GM12878 (cell line): ENCODE data around the gene TSPAN19. TPM values are rescaled to one million over a fixed set of nuclear protein-coding genes. Genes with fewer than 3 reads are reported as not detected.
A peak's percentile ranks its signal among the peaks of the same experiment; 100 is the strongest.

Source experiments
- ATAC-seq: fragments of 200-7000 bp; cut with Tn5 transposase; 3 replicates; pipeline ENCODE4 v1.9.1; 2020; ENCODE audit warnings: mild to moderate bottlenecking, moderate library complexity
- Bru-seq: library from RNA; stranded (reverse); fragments of 400-500 nt; gene quantifications from one replicate; lab custom pipeline; 2021; lab: Mats Ljungman, UMichigan
- BruChase-seq, 2 experiments: library from RNA; stranded (reverse); fragments of 400-500 nt; gene quantifications; one replicate each; lab custom pipeline; 2021; lab: Mats Ljungman, UMichigan
- BruUV-seq: library from RNA; stranded (reverse); fragments of 400-500 nt; replicated peaks from 2 replicates; lab custom pipeline; 2021; lab: Mats Ljungman, UMichigan
- CTCF ChIA-PET: fragments of 300-600 bp; sonication (Branson Sonifier 250); formaldehyde crosslinking; extraction: SDS; loops from one replicate; lab custom pipeline; 2021; ENCODE audit warnings: inconsistent platforms; lab: Yijun Ruan, JAX
- POLR2A ChIA-PET: fragments of 350-600 bp; formaldehyde crosslinking; extraction: SDS; loops from one replicate; lab custom pipeline; 2021; ENCODE audit warnings: inconsistent platforms; lab: Charles Lee
- RAD21 ChIA-PET: fragments of 300-600 bp; sonication (Branson Sonifier 250); formaldehyde crosslinking; loops from one replicate; lab custom pipeline; 2023; ENCODE audit warnings: antibody characterized with exemption; ENCODE audit not compliant: unreplicated experiment; lab: Charles Lee
- SMC1A ChIA-PET: fragments of 300-600 bp; sonication (Branson Sonifier 250); formaldehyde crosslinking; loops from one replicate; lab custom pipeline; 2023; ENCODE audit not compliant: unreplicated experiment, uncharacterized antibody; lab: Charles Lee
- DNase-seq: peaks from one replicate; pipeline ENCODE4 v3.0.0-alpha.2; 2011; ENCODE audit warnings: low read depth, low spot score
- FAIRE-seq: peaks from 3 replicates; lab custom pipeline; 2011; peaks lifted over from hg19 to GRCh38; lab: Jason Lieb, UNC
- H2AFZ ChIP-seq: 2 replicates; pipeline ENCODE4 v1.6.0; 2011; ENCODE audit warnings: low read depth, low read length, control low read depth; ENCODE audit not compliant: control insufficient read depth
- H3K27ac ChIP-seq: 2 replicates; pipeline ENCODE4 v1.5.1; 2011; ENCODE audit warnings: control low read depth; ENCODE audit not compliant: control insufficient read depth, insufficient read depth
- H3K27me3 ChIP-seq, 2 experiments: replicated peaks in 1 of 2; 2 replicates each; pipeline versions ENCODE4 v1.6.0 to v1.6.1; 2011; ENCODE audit warnings: low read length in 1 of 2; ENCODE audit not compliant: control insufficient read depth in 2 of 2, insufficient read depth in 2 of 2
- H3K36me3 ChIP-seq, 2 experiments: 2 replicates each; pipeline ENCODE4 v1.5.1; 2011; ENCODE audit warnings: low read length in 1 of 2; ENCODE audit not compliant: control insufficient read depth in 2 of 2, insufficient read depth in 2 of 2
- H3K4me1 ChIP-seq: 2 replicates; pipeline ENCODE4 v1.6.1; 2011; ENCODE audit warnings: mild to moderate bottlenecking, low read length, moderate library complexity, mixed read lengths; ENCODE audit not compliant: control insufficient read depth, insufficient read depth
- H3K4me2 ChIP-seq: 2 replicates; pipeline ENCODE4 v1.6.0; 2011; ENCODE audit warnings: control low read depth; ENCODE audit not compliant: control insufficient read depth, insufficient read depth
- H3K4me3 ChIP-seq: fragments of 200-600 bp; sonication (generic); 2 replicates; pipeline ENCODE4 v1.5.1; 2016
- H3K79me2 ChIP-seq: 2 replicates; pipeline ENCODE4 v1.6.0; 2011; ENCODE audit warnings: low read length; ENCODE audit not compliant: control insufficient read depth, insufficient read depth
- H3K9ac ChIP-seq: 2 replicates; pipeline ENCODE4 v1.8.0; 2011; ENCODE audit warnings: low read length, control low read depth, mixed read lengths; ENCODE audit not compliant: control insufficient read depth, insufficient read depth
- H3K9me3 ChIP-seq: replicated peaks from 3 replicates; pipeline ENCODE4 v1.5.1; 2011; ENCODE audit warnings: mild to moderate bottlenecking, low read length; ENCODE audit not compliant: control insufficient read depth, insufficient read depth
- H4K20me1 ChIP-seq: 2 replicates; pipeline ENCODE4 v1.6.0; 2011; ENCODE audit not compliant: control insufficient read depth, insufficient read depth
- BMI1 ChIP-seq: fragments of 450-650 bp; IDR thresholded peaks from 2 replicates; pipeline ENCODE4 v1.6.1; 2016; ENCODE audit warnings: mild to moderate bottlenecking, moderate library complexity, borderline replicate concordance
- BRCA1 ChIP-seq: IDR thresholded peaks from 2 replicates; pipeline ENCODE4 v1.6.1; 2011; ENCODE audit warnings: low read depth, low read length, improper control_type of control experiment
- CREM ChIP-seq: IDR thresholded peaks from 2 replicates; pipeline ENCODE4 v1.6.1; 2014; ENCODE audit warnings: antibody characterized with exemption, low read depth
- EED ChIP-seq: sonication (generic); IDR thresholded peaks from 2 replicates; pipeline ENCODE4 v1.6.1; 2016; ENCODE audit warnings: antibody characterized with exemption, low read depth
- GABPA ChIP-seq: IDR thresholded peaks from 2 replicates; pipeline ENCODE4 v1.6.1; 2014; ENCODE audit warnings: antibody characterized with exemption, low read depth, mild to moderate bottlenecking, inconsistent platforms
- HCFC1 ChIP-seq: fragments of 150-350 bp; IDR thresholded peaks from 2 replicates; pipeline ENCODE4 v1.6.1; 2014; ENCODE audit warnings: low read length
- KLF5 ChIP-seq: fragments of 450-650 bp; IDR thresholded peaks from 2 replicates; pipeline ENCODE4 v1.6.1; 2014; ENCODE audit warnings: mild to moderate bottlenecking; ENCODE audit not compliant: partially characterized antibody
- MXI1 ChIP-seq: fragments of 150-350 bp; IDR thresholded peaks from 2 replicates; pipeline ENCODE4 v1.6.1; 2011; ENCODE audit warnings: low read depth, mild to moderate bottlenecking, inconsistent platforms, low read length, improper control_type of control experiment
- PAX5 ChIP-seq: IDR thresholded peaks from 2 replicates; pipeline ENCODE4 v1.6.1; 2011; ENCODE audit warnings: low read depth, low read length, borderline replicate concordance
- TCF3 ChIP-seq: IDR thresholded peaks from 2 replicates; pipeline ENCODE4 v1.6.1; 2012; ENCODE audit warnings: low read depth, mild to moderate bottlenecking, low read length, borderline replicate concordance; ENCODE audit not compliant: insufficient read depth
- YY1 ChIP-seq: IDR thresholded peaks from 2 replicates; pipeline ENCODE4 v1.6.1; 2011; ENCODE audit warnings: low read depth, mild to moderate bottlenecking, low read length
- WGBS: methylation state at CpG from one replicate; pipeline ENCODE4 v1.1.6; 2016; ENCODE audit warnings: low lambda C conversion rate; ENCODE audit not compliant: insufficient replicate concordance, insufficient coverage; ENCODE audit errors: missing lambda C conversion rate; 5-methylcytosine and 5-hydroxymethylcytosine counted together
- in situ Hi-C: fragments of 300-500 bp; cut with MboI; formaldehyde crosslinking; loops from 9 replicates; pipeline ENCODE4 v1.14.3; 2018; ENCODE audit warnings: mixed read lengths
- intact Hi-C: fragments of 100-400 bp; cut with micrococcal nuclease; formaldehyde crosslinking; loops from one replicate; pipeline ENCODE4 v1.14.2; 2022; ENCODE audit not compliant: unreplicated experiment
- long read RNA-seq, 2 experiments: library from polyadenylated mRNA; unstranded; transcript quantifications; one replicate each; pipeline ENCODE4 v2.0.0, GENCODE V29; 2019 to 2020
- polyA minus RNA-seq, 3 experiments: library from RNA; depleted of rRNA, polyadenylated mRNA; stranded (reverse); fragments of >200 nt; gene quantifications; 2 replicates each; pipeline ENCODE4 v1.2.3, GENCODE V29; 2011
- polyA plus RNA-seq, 11 experiments: library from polyadenylated mRNA; depleted of rRNA in 4 of 11; unstranded in 6 of 11; stranded (reverse) in 5 of 11; fragments of >200 nt; fragmentation: Nextera tagmentation in 4 of 11; fragmentation: Illumina TruSeq in 1 of 11; extraction: Ambion mirVana in 4 of 11; extraction: Trizol in 1 of 11; gene quantifications; 1 replicate in 1 of 11; 2 replicates in 10 of 11; pipeline versions ENCODE4 v1.2.1 to v1.2.3, GENCODE V29; 2011 to 2016; ENCODE audit warnings: inconsistent platforms in 2 of 11, missing spikeins in 2 of 11, low read depth in 1 of 11
- total RNA-seq, 4 experiments: library from RNA; depleted of rRNA in 3 of 4; stranded (reverse); fragments of >200 nt in 3 of 4; fragmentation: Illumina TruSeq in 1 of 4; extraction: Trizol in 1 of 4; gene quantifications; 2 replicates each; pipeline versions ENCODE4 v1.2.1 to v1.2.3, GENCODE V29; 2013 to 2021
- TF ChIP-seq, protein P1 (sequence below): IDR thresholded peaks from 2 replicates; pipeline ENCODE4 v1.6.1; 2012; ENCODE audit warnings: low read length, inconsistent platforms
- TF ChIP-seq, protein P2 (sequence below): fragments of 450-650 bp; IDR thresholded peaks from 2 replicates; pipeline ENCODE4 v1.6.1; 2017; ENCODE audit warnings: borderline replicate concordance
- TF ChIP-seq, protein P3 (sequence below): fragments of 450-650 bp; conservative IDR thresholded peaks from 2 replicates; pipeline ENCODE4 v1.6.1; 2017; ENCODE audit warnings: mild to moderate bottlenecking, moderate library complexity
- TF ChIP-seq, protein P4 (sequence below): fragments of 450-650 bp; IDR thresholded peaks from 2 replicates; pipeline ENCODE4 v1.6.1; 2017; ENCODE audit warnings: low read depth, mild to moderate bottlenecking, moderate library complexity

TSPAN19 gene
- total RNA-seq (2013; cell fraction: nucleolus; rRNA removed), result 0.13 TPM in 1 of 2 replicates, not detected in the other
- total RNA-seq (2014; rRNA removed) (not detected in 2 replicates), total RNA-seq (2014; rRNA removed; fragmentation: Illumina TruSeq; extraction: Trizol) (not detected in 2 replicates), total RNA-seq (2021) (not detected in 2 replicates), polyA plus RNA-seq (2011; rRNA removed) (0.06 TPM in 1 of 2 replicates, not detected in the other), polyA plus RNA-seq (2014; fragmentation: Illumina TruSeq; extraction: Trizol) (not detected in 2 replicates), polyA plus RNA-seq (2014; fragmentation: Nextera tagmentation; extraction: Ambion mirVana) (not detected), polyA plus RNA-seq (2014; rRNA removed) (not detected in 2 replicates), polyA plus RNA-seq (2016; fragmentation: Nextera tagmentation; extraction: Ambion mirVana) (not detected), polyA minus RNA-seq (2011; rRNA and poly(A)+ RNA removed) (not detected in 2 replicates), Bru-seq, nascent RNA (percentile 4 among the genes with signal in this experiment), BruChase-seq, experiment 1, labeled RNA remaining after a 6-hour chase (not detected), BruChase-seq, experiment 2, labeled RNA remaining after a 2-hour chase (percentile 4 among the genes with signal in this experiment)
- polyA plus RNA-seq (2011; ENCODE audit: low read depth), result not detected
- polyA plus RNA-seq (2011; cell fraction: cytosol; rRNA removed), result not detected in 2 replicates
- polyA plus RNA-seq (2011; cell fraction: nucleus; rRNA removed), result 0.04 TPM in 2 replicates
- polyA plus RNA-seq (2012), result not detected in 2 replicates
- polyA minus RNA-seq (2011; cell fraction: cytosol; rRNA and poly(A)+ RNA removed), result not detected in 2 replicates
- not detected in 2 replicates for polyA minus RNA-seq (2011; cell fraction: nucleus; rRNA and poly(A)+ RNA removed)
- long read RNA-seq, experiment 1, result 0 reads
- long read RNA-seq, experiment 2, result 0 reads

DNA sequence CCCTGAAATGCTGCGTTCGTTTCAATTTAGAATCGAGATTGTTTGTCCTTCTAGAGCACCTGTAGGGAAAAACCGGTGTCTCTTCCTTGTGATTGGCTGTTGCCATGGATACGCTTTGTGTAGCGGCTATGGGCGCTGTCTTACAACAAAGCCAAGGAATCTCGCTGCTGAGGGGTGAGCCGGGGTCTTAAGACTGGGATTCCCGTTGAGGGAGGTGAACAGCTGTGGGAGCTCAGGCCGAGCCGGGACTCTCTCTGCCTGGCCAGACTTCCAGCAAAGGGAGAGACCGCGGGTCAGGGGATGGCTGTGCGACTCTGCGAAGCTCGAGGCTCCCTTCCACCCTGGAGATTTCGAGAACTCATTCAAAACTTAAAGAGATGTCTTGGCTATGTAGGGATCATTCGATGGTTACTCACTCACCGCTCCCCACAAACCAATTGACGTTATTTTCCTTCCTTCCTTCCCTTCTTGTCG, at the start of gene TSPAN19, which contains the start of gene LRRIQ1:
TSS of gene TSPAN19 (minus strand) at position 44 of the 474 bp plus-strand sequence. CDS start 6,331 bp downstream, outside the sequence.
TSS of gene LRRIQ1 (plus strand) at position 118 of the 474 bp plus-strand sequence. CDS start 1,826 bp downstream, outside the sequence.
- SMC1A ChIA-PET, result interaction anchor here (0.9 to 1.4 kb wide), 4 partner anchors 13 to 388 kb away, joined by 3 to 4 read pairs (median 3); no protein-coding TSS in a partner anchor
- no peak for TF ChIP-seq HCFC1
- TF ChIP-seq TCF3, result no peak
- TF ChIP-seq GABPA, result no peak
- TF ChIP-seq MXI1, result 0 out of 2 replicates have a peak, but pooled peaks have one; percentile 59
- TF ChIP-seq, protein P1, sequence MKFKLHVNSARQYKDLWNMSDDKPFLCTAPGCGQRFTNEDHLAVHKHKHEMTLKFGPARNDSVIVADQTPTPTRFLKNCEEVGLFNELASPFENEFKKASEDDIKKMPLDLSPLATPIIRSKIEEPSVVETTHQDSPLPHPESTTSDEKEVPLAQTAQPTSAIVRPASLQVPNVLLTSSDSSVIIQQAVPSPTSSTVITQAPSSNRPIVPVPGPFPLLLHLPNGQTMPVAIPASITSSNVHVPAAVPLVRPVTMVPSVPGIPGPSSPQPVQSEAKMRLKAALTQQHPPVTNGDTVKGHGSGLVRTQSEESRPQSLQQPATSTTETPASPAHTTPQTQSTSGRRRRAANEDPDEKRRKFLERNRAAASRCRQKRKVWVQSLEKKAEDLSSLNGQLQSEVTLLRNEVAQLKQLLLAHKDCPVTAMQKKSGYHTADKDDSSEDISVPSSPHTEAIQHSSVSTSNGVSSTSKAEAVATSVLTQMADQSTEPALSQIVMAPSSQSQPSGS, result no peak
- TF ChIP-seq, protein P2, sequence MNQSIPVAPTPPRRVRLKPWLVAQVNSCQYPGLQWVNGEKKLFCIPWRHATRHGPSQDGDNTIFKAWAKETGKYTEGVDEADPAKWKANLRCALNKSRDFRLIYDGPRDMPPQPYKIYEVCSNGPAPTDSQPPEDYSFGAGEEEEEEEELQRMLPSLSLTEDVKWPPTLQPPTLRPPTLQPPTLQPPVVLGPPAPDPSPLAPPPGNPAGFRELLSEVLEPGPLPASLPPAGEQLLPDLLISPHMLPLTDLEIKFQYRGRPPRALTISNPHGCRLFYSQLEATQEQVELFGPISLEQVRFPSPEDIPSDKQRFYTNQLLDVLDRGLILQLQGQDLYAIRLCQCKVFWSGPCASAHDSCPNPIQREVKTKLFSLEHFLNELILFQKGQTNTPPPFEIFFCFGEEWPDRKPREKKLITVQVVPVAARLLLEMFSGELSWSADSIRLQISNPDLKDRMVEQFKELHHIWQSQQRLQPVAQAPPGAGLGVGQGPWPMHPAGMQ, result no peak
- no peak for TF ChIP-seq CREM
- TF ChIP-seq, protein P3, sequence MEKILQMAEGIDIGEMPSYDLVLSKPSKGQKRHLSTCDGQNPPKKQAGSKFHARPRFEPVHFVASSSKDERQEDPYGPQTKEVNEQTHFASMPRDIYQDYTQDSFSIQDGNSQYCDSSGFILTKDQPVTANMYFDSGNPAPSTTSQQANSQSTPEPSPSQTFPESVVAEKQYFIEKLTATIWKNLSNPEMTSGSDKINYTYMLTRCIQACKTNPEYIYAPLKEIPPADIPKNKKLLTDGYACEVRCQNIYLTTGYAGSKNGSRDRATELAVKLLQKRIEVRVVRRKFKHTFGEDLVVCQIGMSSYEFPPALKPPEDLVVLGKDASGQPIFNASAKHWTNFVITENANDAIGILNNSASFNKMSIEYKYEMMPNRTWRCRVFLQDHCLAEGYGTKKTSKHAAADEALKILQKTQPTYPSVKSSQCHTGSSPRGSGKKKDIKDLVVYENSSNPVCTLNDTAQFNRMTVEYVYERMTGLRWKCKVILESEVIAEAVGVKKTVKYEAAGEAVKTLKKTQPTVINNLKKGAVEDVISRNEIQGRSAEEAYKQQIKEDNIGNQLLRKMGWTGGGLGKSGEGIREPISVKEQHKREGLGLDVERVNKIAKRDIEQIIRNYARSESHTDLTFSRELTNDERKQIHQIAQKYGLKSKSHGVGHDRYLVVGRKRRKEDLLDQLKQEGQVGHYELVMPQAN, result peak; percentile 70; the same call in 1 of the 2 replicates
- TF ChIP-seq YY1, result peak; percentile 52; the same call in 1 of the 2 replicates
- no peak for TF ChIP-seq PAX5
- TF ChIP-seq, protein P4, sequence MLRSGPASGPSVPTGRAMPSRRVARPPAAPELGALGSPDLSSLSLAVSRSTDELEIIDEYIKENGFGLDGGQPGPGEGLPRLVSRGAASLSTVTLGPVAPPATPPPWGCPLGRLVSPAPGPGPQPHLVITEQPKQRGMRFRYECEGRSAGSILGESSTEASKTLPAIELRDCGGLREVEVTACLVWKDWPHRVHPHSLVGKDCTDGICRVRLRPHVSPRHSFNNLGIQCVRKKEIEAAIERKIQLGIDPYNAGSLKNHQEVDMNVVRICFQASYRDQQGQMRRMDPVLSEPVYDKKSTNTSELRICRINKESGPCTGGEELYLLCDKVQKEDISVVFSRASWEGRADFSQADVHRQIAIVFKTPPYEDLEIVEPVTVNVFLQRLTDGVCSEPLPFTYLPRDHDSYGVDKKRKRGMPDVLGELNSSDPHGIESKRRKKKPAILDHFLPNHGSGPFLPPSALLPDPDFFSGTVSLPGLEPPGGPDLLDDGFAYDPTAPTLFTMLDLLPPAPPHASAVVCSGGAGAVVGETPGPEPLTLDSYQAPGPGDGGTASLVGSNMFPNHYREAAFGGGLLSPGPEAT, result peak; percentile 83
- no peak for TF ChIP-seq KLF5
- TF ChIP-seq BRCA1, result no peak
- TF ChIP-seq BMI1, result peak; percentile 98
- no peak for TF ChIP-seq EED

More for the DNA sequence above, at the start of gene TSPAN19, which contains the start of gene LRRIQ1:
- peak within 1 kb of the TSS; percentile 53 for H2AFZ ChIP-seq
- H3K9me3 ChIP-seq, result no peaks in the 10 kb centered on the region
- peak within 1 kb of the TSS; percentile 70 for H3K4me3 ChIP-seq
- H3K79me2 ChIP-seq, result no peaks in the 10 kb centered on the region
- ChIA-PET CTCF (interaction anchor here (0.9 to 12.7 kb wide), 6 partner anchors 8 to 162 kb away, joined by 3 to 203 read pairs (median 4); no protein-coding TSS in a partner anchor), POLR2A (no interaction called here), RAD21 (interaction anchor here (0.8 kb wide), 1 partner anchor 24 kb away, joined by 3 read pairs; no protein-coding TSS in a partner anchor)
- H3K36me3 ChIP-seq, result no peaks in the 10 kb centered on the region
- no peaks in the 10 kb centered on the region for H3K4me1 ChIP-seq
- in situ Hi-C loops (no loop called here), intact Hi-C loops (no loop called here)
- peak; percentile 74 for FAIRE-seq
- no peaks in the 10 kb centered on the region for H3K27me3 ChIP-seq
- peak; percentile 27 for DNase-seq
- no TSS peak for BruUV-seq
- peak; percentile 92 for ATAC-seq
- H3K27ac ChIP-seq, result no peak within 1 kb of the TSS
- H4K20me1 ChIP-seq, result no peaks in the 10 kb centered on the region
- H3K9ac ChIP-seq, result no peak within 1 kb of the TSS
- WGBS, result 40% methylated on average over 22 of the region's 22 CpGs
- H3K4me2 ChIP-seq, result peak within 1 kb of the TSS; percentile 9
